Testis (tissue), 2 donors: Measurements from ENCODE around the gene MLKL.

ENCODE experiments used
- CTCF ChIP-seq, 3 experiments: fragments of 450-650 bp in 2 of 3; fragments of 200-600 bp in 1 of 3; sonication (generic) in 1 of 3; IDR thresholded peaks; one replicate each; pipeline ENCODE4 v1.5.1; 2016 to 2019; ENCODE audit warnings: antibody characterized with exemption in 3 of 3, mild to moderate bottlenecking in 2 of 3, moderate library complexity in 1 of 3
- POLR2A ChIP-seq: fragments of 450-650 bp; IDR thresholded peaks from one replicate; pipeline ENCODE4 v1.6.1; 2017; ENCODE audit warnings: antibody characterized with exemption, mild to moderate bottlenecking, moderate library complexity

GRCh38 chr16:74748616-74749026, 48.0 kb upstream of the MLKL start:
- no peak for TF ChIP-seq CTCF (IDR thresholded peaks at IDR 0.05)
- no peak for TF ChIP-seq POLR2A
